Astrocyte (in vitro differentiated cells and primary cell): ENCODE measurements around the gene CD300E. TPM values are rescaled to one million over a fixed set of nuclear protein-coding genes. Genes with fewer than 3 reads are reported as not detected.
"Not testable (repeated sequence)": the region's sequence is repeated elsewhere in the genome, so short reads cannot be mapped to it uniquely, and the experiment has no call there.

Source experiments
- DNase-seq: peaks from one replicate; pipeline ENCODE4 v3.0.0-alpha.2; 2010; ENCODE audit warnings: low read depth
- FAIRE-seq: peaks from 2 replicates; lab custom pipeline; 2011; peaks lifted over from hg19 to GRCh38; lab: Jason Lieb, UNC
- H2AFZ ChIP-seq: 2 replicates; pipeline ENCODE4 v1.6.0; 2012; ENCODE audit warnings: low read depth, low read length, inconsistent platforms
- H3K27ac ChIP-seq: 2 replicates; pipeline ENCODE4 v1.5.1; 2011; ENCODE audit warnings: low read depth, low read length, inconsistent platforms
- H3K27me3 ChIP-seq: 2 replicates; pipeline ENCODE4 v1.6.0; 2011; ENCODE audit warnings: low read length, inconsistent platforms; ENCODE audit not compliant: insufficient read depth
- H3K36me3 ChIP-seq: 2 replicates; pipeline ENCODE4 v1.5.1; 2011; ENCODE audit warnings: low read length, inconsistent platforms; ENCODE audit not compliant: insufficient read depth
- H3K4me1 ChIP-seq: 2 replicates; pipeline ENCODE4 v1.5.1; 2011; ENCODE audit warnings: low read length, inconsistent platforms; ENCODE audit not compliant: insufficient read depth
- H3K4me2 ChIP-seq: 2 replicates; pipeline ENCODE4 v1.6.0; 2012; ENCODE audit warnings: low read length, inconsistent platforms
- H3K4me3 ChIP-seq: 2 replicates; pipeline ENCODE4 v1.5.1; 2011; ENCODE audit warnings: low read depth, mild to moderate bottlenecking, low read length, inconsistent platforms; ENCODE audit not compliant: insufficient read depth
- H3K79me2 ChIP-seq: 2 replicates; pipeline ENCODE4 v1.6.0; 2012; ENCODE audit warnings: mild to moderate bottlenecking, low read length, inconsistent platforms; ENCODE audit not compliant: insufficient read depth
- H3K9ac ChIP-seq: 2 replicates; pipeline ENCODE4 v1.6.0; 2012; ENCODE audit warnings: mild to moderate bottlenecking, low read length, inconsistent platforms
- H3K9me3 ChIP-seq: 2 replicates; pipeline ENCODE4 v1.5.1; 2012; ENCODE audit warnings: low read depth, mild to moderate bottlenecking, low read length, inconsistent platforms; ENCODE audit not compliant: insufficient read depth
- H4K20me1 ChIP-seq: 2 replicates; pipeline ENCODE4 v1.6.0; 2012; ENCODE audit warnings: low read length, inconsistent platforms; ENCODE audit not compliant: insufficient read depth
- H3K27ac Mint-ChIP-seq: one replicate; pipeline ENCODE4 v1.8.0; 2021; ENCODE audit warnings: mild to moderate bottlenecking, mixed read lengths; ENCODE audit not compliant: unreplicated experiment
- H3K27me3 Mint-ChIP-seq: one replicate; pipeline ENCODE4 v1.8.0; 2021; ENCODE audit warnings: low read depth, mixed read lengths; ENCODE audit not compliant: unreplicated experiment
- H3K36me3 Mint-ChIP-seq: one replicate; pipeline ENCODE4 v1.8.0; 2021; ENCODE audit warnings: low read depth, mixed read lengths; ENCODE audit not compliant: unreplicated experiment
- H3K4me1 Mint-ChIP-seq: one replicate; pipeline ENCODE4 v1.8.0; 2021; ENCODE audit warnings: low read depth, mixed read lengths; ENCODE audit not compliant: unreplicated experiment
- H3K4me3 Mint-ChIP-seq: one replicate; pipeline ENCODE4 v1.8.0; 2021; ENCODE audit warnings: mild to moderate bottlenecking, moderate library complexity, mixed read lengths; ENCODE audit not compliant: unreplicated experiment
- H3K9me3 Mint-ChIP-seq: one replicate; pipeline ENCODE4 v1.8.0; 2021; ENCODE audit warnings: mild to moderate bottlenecking, mixed read lengths; ENCODE audit not compliant: unreplicated experiment
- EZH2 ChIP-seq: IDR thresholded peaks from 2 replicates; pipeline ENCODE4 v1.6.1; 2012; ENCODE audit warnings: mild to moderate bottlenecking, low read length, inconsistent platforms; ENCODE audit not compliant: insufficient read depth
- total RNA-seq: library from RNA; stranded (reverse); gene quantifications from 2 replicates; pipeline ENCODE4 v1.2.1, GENCODE V29; 2021
- TF ChIP-seq, protein P1 (sequence below): IDR thresholded peaks from 2 replicates; pipeline ENCODE4 v1.5.1; 2011; ENCODE audit warnings: low read depth, mild to moderate bottlenecking, inconsistent platforms, low read length, moderate library complexity; ENCODE audit not compliant: insufficient read depth

The CD300E gene
- total RNA-seq, 1 donor from 2014 or later: not detected

- DNase-seq (no peak), FAIRE-seq (no peak)
- Mint-ChIP-seq H3K27ac (no peak overlapping the region), H3K36me3 (peaks cover 2% of the 10 kb centered on the region), H3K4me1 (peaks cover 7% of the 10 kb centered on the region), H3K27me3 (peaks cover 30% of the 10 kb centered on the region), H3K9me3 (peaks cover 8% of the 10 kb centered on the region), H3K4me3 (no peak overlapping the region)
- no peak overlapping the region for H3K27ac ChIP-seq
- no peak overlapping the region for H3K4me3 ChIP-seq
- TF ChIP-seq EZH2: no peak
- TF ChIP-seq, protein P1, sequence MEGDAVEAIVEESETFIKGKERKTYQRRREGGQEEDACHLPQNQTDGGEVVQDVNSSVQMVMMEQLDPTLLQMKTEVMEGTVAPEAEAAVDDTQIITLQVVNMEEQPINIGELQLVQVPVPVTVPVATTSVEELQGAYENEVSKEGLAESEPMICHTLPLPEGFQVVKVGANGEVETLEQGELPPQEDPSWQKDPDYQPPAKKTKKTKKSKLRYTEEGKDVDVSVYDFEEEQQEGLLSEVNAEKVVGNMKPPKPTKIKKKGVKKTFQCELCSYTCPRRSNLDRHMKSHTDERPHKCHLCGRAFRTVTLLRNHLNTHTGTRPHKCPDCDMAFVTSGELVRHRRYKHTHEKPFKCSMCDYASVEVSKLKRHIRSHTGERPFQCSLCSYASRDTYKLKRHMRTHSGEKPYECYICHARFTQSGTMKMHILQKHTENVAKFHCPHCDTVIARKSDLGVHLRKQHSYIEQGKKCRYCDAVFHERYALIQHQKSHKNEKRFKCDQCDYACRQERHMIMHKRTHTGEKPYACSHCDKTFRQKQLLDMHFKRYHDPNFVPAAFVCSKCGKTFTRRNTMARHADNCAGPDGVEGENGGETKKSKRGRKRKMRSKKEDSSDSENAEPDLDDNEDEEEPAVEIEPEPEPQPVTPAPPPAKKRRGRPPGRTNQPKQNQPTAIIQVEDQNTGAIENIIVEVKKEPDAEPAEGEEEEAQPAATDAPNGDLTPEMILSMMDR: no peak
- H3K9me3 ChIP-seq: no peaks in the 10 kb centered on the region
- no peaks in the 10 kb centered on the region for H3K79me2 ChIP-seq
- no peaks in the 10 kb centered on the region for H3K36me3 ChIP-seq
- peaks cover 7% of the 10 kb centered on the region for H3K4me1 ChIP-seq
- H2AFZ ChIP-seq: no peak overlapping the region
- H4K20me1 ChIP-seq: no peaks in the 10 kb centered on the region
- no peak overlapping the region for H3K9ac ChIP-seq
- peaks cover 25% of the 10 kb centered on the region for H3K27me3 ChIP-seq
- H3K4me2 ChIP-seq: no peak overlapping the region
Observed at GRCh38 chr17:74574489-74575142, 48.9 kb downstream of the CD300E start.

GRCh38 chr17:74573635-74574034, 49.9 kb downstream of the CD300E start:
- H3K4me1 Mint-ChIP-seq: peaks cover 13% of the 10 kb centered on the region
- H3K9me3 ChIP-seq, H3K36me3 ChIP-seq, H3K4me3 ChIP-seq, H3K79me2 ChIP-seq, FAIRE-seq, H3K9me3 Mint-ChIP-seq, H4K20me1 ChIP-seq, H3K9ac ChIP-seq, H3K27ac ChIP-seq, H3K27ac Mint-ChIP-seq, H3K4me3 Mint-ChIP-seq, H3K36me3 Mint-ChIP-seq, H3K4me2 ChIP-seq, H2AFZ ChIP-seq: not testable (repeated sequence)
- peaks cover 11% of the 10 kb centered on the region for H3K4me1 ChIP-seq
- peaks cover 25% of the 10 kb centered on the region for H3K27me3 ChIP-seq
- peak; percentile 21 for DNase-seq
- peaks cover 28% of the 10 kb centered on the region for H3K27me3 Mint-ChIP-seq

DNA sequence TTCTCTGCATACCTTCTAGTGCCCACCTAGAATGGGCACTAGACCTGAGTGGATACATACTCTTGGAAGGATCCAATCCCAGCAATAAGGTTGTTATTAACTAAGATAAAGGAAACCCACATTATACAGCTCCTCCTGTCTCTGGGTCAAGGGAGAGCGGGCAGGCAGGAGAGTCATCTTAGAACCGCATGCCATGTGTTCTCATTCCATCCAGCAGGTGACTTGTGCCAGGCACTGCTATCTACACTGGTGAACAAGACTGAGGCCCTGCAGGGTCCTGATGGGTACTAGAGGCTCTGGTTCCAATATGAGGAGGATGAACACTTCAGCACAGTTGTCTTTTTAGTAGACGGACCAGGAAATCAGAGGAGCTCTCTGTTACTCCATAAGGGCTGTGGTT, 50.4 kb downstream of the CD300E start:
- Histone ChIP-seq H3K79me2 (no peaks in the 10 kb centered on the region), H3K36me3 (no peaks in the 10 kb centered on the region), H3K27me3 (peaks cover 25% of the 10 kb centered on the region), H3K9ac (no peak overlapping the region), H3K4me2 (no peak overlapping the region), H3K4me1 (peaks cover 11% of the 10 kb centered on the region), H4K20me1 (peaks cover 8% of the 10 kb centered on the region), H3K9me3 (peaks cover 6% of the 10 kb centered on the region), H3K27ac (no peak overlapping the region), H3K4me3 (no peak overlapping the region), H2AFZ (no peak overlapping the region)
- Mint-ChIP-seq H3K4me3 (no peak overlapping the region), H3K4me1 (peaks cover 18% of the 10 kb centered on the region), H3K27ac (no peak overlapping the region), H3K27me3 (peaks cover 28% of the 10 kb centered on the region), H3K36me3 (peaks cover 2% of the 10 kb centered on the region), H3K9me3 (peaks cover 8% of the 10 kb centered on the region)
- DNase-seq: peak; percentile 8
- TF ChIP-seq, protein P1: no peak
- TF ChIP-seq EZH2: no peak
- FAIRE-seq: no peak
